Activated T-helper 9 cell treated with anti-CD3 and anti-CD28 coated beads, Interleukin-2, amount 50 U/mL, for 16 hours (primary cell): ENCODE results near the gene MIF.
"Not testable (repeated sequence)": the region's sequence is repeated elsewhere in the genome, so short reads cannot be mapped to it uniquely, and the experiment has no call there.

Experiments
- DNase-seq: peaks from one replicate; pipeline ENCODE4 v3.0.0-alpha.2; 2020; ENCODE audit warnings: low read depth

The MIF gene

GRCh38 chr22:23877566-23877965 is 16.6 kb upstream of the MIF start:
- no peak for DNase-seq

GRCh38 chr22:23878219-23878618 is 16.0 kb upstream of the MIF start:
- DNase-seq, result no peak

- DNase-seq, result no peak
These were observed 11.8 kb upstream of the MIF start for GRCh38 chr22:23882370-23882769.

- no peak for DNase-seq
These were observed 10.5 kb upstream of the MIF start for GRCh38 chr22:23883658-23884057.

- no peak for DNase-seq
These were observed 10.0 kb upstream of the MIF start for GRCh38 chr22:23884140-23884539.

- no peak for DNase-seq
These were observed 5.4 kb upstream of the MIF start for GRCh38 chr22:23888615-23889401.

GRCh38 chr22:23889620-23890019 is 4.6 kb upstream of the MIF start:
- no peak for DNase-seq

- no peak for DNase-seq
These were observed 2.5 kb upstream of the MIF start for GRCh38 chr22:23891726-23892125.

- no peak for DNase-seq
These were observed 2.1 kb upstream of the MIF start for GRCh38 chr22:23892130-23892529.

- DNase-seq, result no peak
These were observed 1.5 kb upstream of the MIF start for GRCh38 chr22:23892706-23893105.

- DNase-seq, result no peak
These were observed 850 bp upstream of the MIF start for GRCh38 chr22:23893121-23893944.

GRCh38 chr22:23894710-23895598 is 771 bp downstream of the MIF start:
- peak; percentile 54 for DNase-seq

GRCh38 chr22:23895599-23896144 is 1.5 kb downstream of the MIF start:
- DNase-seq, result no peak

GRCh38 chr22:23896166-23896522 is 2.0 kb downstream of the MIF start:
- no peak for DNase-seq

- DNase-seq, result no peak
These were observed 2.5 kb downstream of the MIF start for GRCh38 chr22:23896523-23897186.

GRCh38 chr22:23897320-23897719 is 3.1 kb downstream of the MIF start:
- DNase-seq, result no peak

GRCh38 chr22:23898006-23898974 is 4.1 kb downstream of the MIF start:
- DNase-seq, result no peak

GRCh38 chr22:23899042-23899745 is 5.0 kb downstream of the MIF start:
- DNase-seq, result no peak

GRCh38 chr22:23900227-23900626 is 6.0 kb downstream of the MIF start:
- not testable (repeated sequence) for DNase-seq

- no peak for DNase-seq
These were observed 7.4 kb downstream of the MIF start for GRCh38 chr22:23901600-23901999.
